Measurements from ENCODE around the gene ATF7.
"Not testable (repeated sequence)": the region's sequence is repeated elsewhere in the genome, so short reads cannot be mapped to it uniquely, and the experiment has no call there.

The ATF7 gene

DNA sequence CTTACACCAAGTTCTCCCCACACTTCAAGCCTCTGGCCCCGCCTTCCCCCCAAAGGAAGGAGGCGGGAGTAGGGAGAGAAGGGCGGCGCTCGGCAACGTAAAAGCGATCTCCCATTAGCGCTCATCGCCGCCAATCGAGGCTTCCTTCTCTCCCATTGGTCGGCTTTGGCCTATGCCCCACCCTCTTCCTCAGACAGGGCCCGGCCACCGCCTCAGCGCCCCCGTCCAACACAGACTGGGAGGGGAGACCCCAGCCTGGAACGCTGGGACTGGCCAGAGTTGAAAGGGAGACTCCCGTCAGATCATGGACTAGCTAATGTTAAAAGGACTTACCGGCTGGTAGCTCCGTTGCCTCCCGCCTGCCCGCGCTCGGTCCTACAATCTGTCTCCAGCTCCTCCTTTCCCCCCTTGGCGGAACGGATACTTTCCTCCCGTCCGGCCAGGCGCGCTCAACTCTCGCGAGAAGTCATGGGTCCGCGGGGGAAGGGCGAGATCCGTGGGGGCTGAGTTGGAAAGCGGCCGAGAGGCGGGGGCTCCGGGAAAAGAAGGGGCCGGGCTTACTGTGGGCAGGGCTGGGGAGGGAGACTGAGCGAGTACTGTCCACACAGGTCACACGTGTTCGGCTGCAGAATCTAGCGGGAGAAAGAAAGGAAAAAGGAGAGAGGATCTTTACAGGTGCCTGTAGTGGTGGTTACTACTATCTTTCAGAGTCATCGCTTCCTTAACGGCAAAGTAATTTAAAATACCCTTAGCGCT, at the start of gene ATF7:
Gene ATF7 (minus strand): TSS at position 437 of the 756 bp plus-strand sequence. CDS start 25,382 bp downstream, outside the sequence.
- DNase-seq (ENCODE audit: low read depth) = peak; percentile 94

DNA sequence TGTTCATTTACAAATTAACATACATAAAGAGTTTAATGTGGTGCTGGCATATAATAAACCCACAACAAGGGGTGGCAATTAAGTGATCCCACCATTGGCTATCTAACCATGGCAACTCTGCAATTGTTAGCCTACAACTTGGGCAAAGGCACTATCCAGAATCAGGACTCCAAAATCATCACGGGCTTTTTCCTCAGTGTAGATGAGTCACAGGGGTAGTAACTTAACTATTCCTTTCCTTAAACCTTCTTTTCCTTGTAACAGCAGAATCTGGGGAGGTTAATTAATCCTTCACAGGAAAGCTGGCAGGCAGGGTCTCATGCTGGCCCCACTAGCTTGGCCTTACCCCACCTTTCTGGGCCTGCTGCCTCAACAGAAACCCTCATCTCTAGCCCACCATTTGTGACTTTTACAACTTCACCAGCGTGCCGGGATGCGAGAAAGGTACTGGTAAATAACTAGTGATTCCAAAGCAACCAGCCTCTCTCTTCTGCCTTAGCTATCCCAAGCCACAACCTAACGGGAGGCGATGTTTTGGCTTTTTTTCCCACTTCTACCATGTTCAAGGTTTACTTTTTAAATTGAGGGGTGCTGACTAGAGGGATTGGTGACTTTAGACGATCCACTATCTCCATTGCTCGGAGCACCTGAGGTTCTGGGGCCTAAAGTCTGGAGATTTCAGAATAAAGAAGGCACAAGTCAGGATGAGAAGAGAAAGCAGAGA, 49.0 kb upstream of the ATF7 start:
- no peak for DNase-seq (ENCODE audit: low read depth)

DNA sequence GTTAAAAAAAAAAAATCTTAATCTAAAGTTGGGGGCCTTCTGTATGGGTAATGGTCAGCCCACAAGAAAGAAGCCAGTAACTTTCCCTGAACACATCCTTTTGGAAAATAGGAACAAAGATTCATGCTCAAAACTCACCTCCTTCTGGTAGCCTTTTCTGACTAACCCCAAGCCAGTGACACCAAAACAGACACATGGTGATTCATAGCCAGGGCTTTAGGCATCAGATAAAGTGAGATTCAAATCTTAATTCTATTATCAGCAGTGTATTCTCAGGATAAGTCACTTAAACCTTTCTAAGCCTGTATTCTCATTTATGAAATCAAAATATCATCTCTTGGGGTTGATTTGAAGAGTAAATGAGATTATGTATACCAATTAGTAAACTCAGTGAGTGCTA, 44.8 kb upstream of the ATF7 start:
- no peak for DNase-seq (ENCODE audit: low read depth)

DNA sequence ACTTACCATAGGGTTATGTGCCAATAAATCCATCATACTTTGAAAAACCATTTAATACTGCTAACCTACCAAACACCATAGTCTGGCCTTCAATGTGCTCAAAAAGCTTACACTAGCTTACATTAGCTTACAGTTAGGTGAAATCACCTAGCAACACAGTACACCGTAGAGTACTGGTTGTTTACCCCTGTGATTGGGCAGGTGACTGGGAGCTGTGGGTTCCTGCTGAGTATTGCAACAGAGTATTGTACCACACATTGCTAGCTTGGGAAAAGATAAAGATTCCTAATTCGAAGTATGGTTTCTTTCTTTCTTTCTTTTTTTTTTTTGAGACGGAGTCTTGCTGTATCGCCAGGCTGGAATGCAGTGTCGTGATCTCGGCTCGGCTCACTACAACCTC, 44.1 kb upstream of the ATF7 start:
- no peak for DNase-seq (ENCODE audit: low read depth)

DNA sequence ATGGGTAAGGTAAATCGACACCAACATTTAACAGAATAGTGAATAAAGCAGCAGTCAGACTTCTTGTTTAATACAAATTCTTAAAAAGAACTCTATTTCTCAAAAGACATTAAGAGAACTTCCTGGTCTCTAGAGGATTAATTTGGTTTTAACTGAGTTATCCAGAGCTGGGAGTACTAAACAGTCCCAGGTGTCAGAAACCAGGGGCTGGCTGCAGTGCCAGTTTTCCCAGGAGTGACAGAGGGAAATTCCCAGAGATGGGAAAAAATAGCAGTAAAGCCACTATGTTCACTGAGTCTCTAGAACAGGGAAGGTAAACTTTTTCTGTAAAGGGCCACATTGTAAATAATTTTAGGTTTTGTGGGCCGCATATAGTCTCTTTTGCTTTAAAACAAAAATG, 40.9 kb upstream of the ATF7 start:
- no peak for DNase-seq (ENCODE audit: low read depth)

DNA sequence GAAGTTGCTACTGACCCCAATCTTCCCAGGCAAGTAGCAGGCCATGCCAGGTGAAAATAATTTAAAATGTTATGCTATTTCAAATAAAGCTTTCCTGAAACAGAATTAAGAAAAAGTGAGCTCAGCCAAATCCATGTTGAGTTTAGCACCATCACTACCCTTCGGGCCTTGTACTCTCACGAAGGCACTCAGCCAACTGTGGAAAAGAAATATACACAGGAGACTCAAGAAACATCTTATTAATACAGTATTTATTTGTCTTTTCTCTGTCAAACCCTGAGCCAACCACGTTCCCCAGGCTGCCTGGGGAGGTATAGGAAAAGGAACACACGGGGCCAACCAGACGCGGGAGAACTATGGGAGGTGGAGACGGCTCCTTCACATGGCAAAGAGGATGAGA, 38.8 kb upstream of the ATF7 start:
- no peak for DNase-seq (ENCODE audit: low read depth)

DNA sequence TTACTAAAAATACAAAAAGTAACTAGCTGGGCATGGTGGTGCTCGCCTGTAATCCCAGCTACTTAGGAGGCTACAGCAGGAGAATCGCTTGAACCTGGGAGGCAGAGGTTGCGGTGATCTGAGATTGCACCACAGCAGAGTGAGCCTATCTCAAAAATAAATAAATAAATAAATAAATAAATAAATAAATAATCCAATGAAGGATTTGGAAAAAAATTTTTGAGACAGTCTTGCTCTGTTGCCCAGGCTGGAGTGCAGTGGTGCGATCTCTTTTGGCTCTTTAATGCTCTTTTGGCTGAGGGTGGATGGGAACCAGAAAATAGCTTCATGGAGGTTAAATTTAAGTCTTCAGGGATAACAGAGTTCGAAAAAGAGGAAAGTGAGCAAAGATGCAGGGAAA, 38.0 kb upstream of the ATF7 start:
- no peak for DNase-seq (ENCODE audit: low read depth)

DNA sequence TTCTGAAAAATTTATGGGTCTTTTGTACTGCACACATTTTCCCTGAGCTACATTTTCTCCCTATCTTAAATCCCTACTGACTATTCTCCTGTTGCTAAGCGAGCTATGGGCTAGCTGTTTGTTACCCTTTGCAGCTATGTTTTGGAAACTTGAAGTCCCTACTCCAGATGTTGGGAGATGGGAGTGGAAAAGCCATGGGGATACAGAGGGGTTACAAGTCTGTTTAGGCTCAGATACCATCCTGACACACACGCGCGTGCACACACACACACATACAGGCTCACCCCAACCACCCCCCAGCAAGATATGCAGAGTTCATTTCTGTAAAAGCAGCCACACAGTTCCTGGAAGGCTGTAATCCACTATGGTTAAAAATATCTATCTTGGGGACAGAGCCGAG, 33.9 kb upstream of the ATF7 start:
- DNase-seq (ENCODE audit: low read depth) = no peak

DNA sequence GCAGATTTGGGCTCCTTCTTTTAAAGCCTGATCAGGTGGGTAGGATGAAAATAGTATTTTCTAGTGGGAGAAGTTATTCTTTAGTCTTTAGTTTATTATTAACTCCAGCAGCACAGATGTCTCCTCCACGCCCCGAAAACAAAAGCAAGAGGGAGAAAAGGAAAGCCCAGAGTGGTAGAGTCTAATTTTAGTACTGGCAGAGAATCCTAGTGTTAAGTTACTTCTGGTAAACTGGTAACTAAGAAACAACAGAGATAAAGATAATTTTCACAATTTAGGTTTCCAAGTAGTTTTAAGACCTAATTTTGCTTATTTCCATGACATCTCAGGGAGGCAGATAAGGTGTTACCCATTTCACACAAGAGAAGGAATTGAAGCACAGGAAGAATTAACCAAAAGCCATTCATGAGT, 33.4 kb upstream of the ATF7 start:
- no peak for DNase-seq (ENCODE audit: low read depth)

DNA sequence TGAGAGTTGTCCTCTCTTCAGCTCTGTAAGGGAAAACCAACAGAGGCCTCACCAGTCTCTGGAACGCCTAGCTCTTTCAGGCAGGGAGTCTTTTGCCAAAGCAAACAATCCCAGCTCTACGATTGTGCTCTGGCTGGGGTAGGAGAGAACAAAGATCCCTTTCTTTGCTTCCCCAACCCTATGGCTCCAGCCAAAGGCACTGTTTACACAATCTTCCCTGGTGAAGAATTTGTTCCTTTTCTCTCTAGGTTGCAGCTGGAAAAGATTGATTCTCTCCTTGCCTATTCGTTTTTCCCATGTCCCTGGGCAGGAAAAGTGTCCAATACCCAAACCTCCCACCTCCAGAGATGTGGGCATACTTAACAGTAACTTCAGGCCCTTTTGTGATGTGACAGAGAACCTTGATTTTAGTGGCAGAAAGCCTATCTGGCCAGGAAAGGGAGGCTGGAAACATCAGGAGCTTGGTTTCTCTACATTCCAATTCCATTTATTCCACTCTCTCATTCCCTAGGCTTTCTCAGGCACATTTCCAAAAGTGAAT, 32.9 kb upstream of the ATF7 start:
- DNase-seq (ENCODE audit: low read depth) = no peak

DNA sequence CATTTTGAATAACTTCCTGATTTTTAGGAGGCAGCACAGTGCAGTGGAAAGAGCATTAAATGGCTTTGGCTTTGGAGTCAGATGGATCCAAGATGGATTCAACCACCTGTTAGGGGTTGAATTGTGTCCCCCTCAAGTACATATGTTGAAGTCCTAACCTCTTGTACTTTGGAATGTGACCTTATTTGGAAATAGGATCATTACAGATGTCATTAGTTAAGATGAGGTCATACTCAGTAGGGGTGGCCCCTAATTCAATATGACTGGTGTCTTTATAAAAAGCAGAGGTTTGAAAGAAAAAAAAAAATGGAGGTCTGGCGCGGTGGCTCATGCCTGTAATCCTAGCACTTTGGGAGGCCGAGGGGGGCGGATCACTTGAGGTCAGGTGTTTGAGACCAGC, 30.9 kb upstream of the ATF7 start:
- DNase-seq (ENCODE audit: low read depth) = no peak

DNA sequence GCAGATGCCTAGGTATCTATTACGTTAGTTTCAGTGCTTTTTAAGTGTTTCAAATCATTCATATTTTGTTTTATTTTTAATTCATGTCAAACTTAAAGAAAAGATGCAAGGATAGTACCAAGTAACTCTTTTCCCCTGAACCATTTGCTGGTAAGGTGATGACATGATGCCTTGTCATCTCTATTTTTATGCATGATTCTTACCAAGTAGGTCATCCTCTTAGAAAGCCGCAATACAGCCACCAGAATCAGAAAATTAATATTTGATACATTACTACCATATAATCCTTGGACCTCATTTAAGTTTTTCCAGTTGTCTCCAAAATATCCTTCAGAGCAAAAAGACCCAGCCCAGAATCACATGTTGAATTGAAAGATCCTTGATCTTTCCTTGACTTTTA, 27.4 kb upstream of the ATF7 start:
- DNase-seq (ENCODE audit: low read depth) = no peak

DNA sequence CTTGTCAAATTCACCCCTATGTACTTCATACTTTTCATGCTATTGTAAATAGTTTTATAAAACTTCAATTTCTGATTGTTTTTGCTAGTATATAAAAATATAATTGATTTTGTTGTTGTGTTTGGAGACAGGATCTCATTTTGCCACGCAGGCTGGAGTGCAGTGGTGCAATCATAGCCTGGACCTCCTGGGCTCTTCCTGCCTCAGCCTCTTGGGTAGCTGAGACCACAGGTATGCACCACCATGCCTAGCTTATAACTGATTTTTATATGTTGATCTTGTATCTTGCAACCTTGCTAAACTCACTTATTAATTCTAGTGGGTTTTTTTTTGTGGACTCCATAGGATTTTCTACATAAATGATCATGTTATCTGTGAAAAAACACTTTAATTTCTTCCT, 26.2 kb upstream of the ATF7 start:
- no peak for DNase-seq (ENCODE audit: low read depth)

DNA sequence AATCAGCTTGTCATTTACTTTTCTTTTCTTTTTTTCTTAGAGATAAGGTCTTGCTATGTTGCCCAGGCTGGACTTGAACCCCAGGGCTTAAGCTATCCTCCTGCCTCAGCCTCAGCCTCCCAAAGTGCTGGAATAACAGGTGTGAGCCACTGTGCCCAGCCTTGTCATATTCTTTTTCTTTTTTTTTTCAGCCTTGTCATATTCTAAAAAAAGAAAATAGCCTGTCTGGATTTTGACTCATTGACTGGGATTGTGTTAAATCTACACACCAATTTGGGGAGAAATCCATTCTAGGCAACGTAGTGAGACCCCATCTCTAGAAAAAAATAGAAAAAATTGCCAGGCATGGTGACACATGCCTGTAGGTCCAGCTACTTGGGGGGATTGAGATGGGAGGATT, 25.6 kb upstream of the ATF7 start:
- DNase-seq (ENCODE audit: low read depth) = no peak

DNA sequence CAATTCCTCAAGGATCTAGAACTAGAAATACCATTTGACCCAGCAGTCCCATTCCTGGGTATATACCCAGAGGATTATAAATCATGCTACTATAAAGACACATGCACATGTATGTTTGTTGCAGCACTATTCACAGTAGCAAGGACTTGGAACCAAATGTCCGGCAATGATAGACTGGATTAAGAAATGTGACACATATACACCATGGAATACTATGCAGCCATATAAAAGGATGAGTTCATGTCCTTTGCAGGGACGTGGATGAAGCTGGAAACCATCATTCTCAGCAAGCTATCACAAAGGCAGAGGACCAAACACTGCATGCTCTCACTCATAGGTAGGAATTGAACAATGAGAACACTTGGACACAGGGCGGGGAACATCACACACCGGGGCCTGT, 20.1 kb upstream of the ATF7 start:
- not testable (repeated sequence) for DNase-seq (ENCODE audit: low read depth)

DNA sequence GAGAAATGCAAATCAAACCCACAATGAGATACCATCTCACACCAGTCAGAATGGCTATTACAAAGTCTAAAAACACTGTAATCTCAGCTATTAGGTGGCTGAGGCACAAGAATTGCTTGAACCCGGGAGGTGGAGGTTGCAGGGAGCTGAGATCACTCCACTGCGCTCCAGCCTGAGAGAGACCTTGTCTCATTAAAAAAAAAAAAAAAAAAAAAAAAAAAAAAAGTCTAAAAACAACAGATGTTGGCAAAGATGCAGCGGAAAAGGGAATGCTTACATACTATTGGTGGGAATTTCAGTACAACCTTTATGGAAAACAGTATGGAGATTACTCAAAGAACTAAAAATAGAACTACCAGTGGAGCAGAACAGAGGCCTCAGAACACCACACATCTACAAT, 19.0 kb upstream of the ATF7 start:
- no peak for DNase-seq (ENCODE audit: low read depth)

DNA sequence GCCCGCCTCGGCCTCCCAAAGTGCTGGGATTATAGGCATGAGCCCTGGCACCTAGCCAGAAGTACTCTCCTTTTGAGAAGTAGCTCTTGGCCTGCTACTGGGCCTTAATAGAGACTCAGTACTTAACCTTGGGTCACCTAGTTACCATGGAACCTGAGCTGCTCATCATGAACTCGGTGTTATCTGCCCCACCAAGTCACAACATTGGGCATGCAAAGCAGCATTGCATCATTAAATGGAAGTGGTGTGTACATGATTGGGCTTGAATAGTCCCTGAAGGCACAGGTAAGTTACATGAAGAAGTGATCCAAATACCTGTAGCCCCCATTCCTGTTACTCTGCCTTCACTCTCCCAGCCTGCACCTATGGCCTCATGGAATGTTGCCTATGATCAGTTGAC, 18.0 kb upstream of the ATF7 start:
- no peak for DNase-seq (ENCODE audit: low read depth)

DNA sequence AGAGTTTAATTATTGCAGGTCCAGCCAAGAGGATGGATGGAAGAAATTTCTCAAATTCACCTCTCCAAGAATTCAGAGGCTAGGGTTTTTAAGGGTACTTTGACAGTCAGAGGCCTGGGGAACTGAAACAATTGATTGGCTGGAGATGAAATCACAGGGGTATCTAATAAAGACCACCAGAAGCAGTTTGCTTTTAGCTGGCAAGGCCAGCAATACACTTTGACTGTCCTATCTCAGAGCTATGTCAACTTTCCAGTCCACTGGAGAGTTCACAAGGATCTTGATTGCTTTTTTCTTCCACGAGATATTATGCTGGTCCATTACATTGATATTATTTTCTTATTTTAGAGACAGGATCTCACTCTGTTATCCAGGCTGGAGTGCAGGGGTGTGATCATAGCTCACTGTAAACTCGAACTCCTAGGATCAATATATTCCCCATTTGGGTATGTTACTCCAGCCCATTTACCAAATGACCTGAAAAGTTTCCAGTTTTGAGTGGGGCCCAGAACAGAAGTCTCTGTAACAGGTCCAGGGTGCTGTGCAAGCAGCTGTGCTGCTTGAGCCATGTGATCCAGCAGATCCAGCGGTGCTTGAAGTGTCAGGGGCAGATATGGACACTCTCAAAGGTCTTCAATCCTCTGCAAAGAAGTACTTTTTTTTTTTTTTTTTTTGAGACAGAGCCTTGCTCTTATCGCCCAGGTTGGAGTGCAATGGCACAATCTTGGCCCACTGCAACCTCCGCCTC, 17.2 kb upstream of the ATF7 start:
- DNase-seq (ENCODE audit: low read depth) = no peak

DNA sequence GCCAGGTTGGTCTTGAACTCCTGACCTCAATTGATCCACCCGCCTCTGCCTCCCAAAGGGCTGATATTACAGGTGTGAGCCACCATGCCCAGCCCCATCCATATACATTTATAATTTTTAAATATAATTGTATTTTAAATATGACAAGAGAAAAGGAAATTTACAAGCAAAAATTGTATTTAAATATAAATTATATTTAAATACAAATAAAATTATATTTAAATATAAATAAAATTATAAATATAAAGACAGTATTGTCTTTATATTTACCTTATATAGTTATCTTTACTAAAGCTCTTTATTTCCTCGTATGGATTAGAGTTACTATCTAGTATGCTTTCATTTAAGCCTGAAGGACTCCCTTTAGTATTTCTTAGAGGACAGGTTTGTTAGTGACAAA, 11.9 kb upstream of the ATF7 start:
- DNase-seq (ENCODE audit: low read depth) = no peak

DNA sequence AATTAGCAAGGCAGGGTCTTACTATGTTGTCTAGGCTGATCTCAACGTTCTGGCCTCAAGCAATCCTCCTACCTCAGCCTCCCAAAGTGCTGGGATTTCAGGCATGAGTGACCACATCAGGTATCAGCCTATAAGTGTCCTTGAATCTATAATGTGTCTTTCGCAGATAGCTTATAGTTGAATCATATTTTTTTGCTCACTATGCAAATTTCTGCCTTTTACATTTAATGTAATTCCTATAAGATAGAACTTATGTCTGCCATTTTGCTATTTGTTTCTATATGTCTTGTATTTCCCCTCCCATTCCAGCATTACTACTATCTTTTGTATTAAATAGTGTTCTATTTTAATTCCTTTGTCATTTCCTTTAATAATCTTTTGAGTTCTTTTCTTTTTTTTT, 10.5 kb upstream of the ATF7 start:
- DNase-seq (ENCODE audit: low read depth) = no peak

DNA sequence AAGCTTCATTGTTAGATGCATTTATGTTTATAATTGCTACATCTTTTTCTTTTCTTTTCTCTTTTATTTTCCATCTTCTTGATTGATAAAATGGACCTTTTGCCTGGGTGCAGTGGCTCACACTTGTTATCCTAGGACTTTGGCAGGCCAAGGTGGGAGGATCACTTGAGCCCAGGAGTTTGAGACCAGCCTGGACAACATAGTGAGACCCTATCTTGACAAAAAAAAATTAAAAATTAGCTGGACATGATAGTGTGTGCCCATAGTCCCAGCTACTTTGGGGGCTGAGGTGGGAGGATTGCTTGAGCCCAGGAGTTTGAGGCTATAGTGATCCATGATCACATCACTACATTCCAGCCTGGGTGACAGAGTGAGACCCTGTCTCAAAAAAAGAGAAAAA, 9.5 kb upstream of the ATF7 start:
- not testable (repeated sequence) for DNase-seq (ENCODE audit: low read depth)

DNA sequence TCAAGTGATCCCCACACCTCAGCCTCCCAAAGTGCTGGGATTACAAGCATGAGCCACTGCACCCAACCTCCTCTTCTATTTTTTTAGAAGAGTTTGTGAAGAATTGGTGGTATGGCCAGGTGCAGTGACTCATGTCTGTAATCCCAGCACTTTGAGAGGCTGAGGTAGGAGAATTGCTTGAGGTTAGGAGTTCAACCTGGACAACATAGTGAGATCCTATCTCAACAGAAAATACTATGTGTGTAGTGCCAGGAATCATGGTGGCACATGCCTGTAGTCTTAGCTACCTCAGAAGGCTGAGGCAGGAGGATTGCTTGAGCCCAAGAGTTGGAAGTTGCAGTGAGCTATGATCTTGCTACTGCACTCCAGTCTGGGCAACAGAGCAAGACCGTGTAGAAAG, 5.5 kb upstream of the ATF7 start:
- DNase-seq (ENCODE audit: low read depth) = no peak

DNA sequence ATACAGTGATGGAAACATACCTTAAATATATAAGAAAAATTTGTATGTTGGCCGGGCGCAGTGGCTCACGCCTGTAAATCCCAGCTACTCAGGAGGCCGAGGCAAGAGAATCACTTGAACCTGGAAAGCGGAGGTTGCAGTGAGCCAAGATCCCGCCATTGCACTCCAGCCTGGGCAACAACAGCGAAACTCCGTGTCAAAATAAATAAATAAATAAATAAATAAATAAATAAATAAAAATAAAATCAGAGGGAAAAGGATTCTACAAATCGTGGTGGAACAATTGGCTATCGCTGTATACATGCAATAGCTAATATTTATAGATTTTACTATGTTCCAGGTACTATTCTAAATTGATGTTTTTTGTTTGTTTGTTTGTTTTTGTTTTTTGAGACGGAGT, 1.7 kb upstream of the ATF7 start:
- no peak for DNase-seq (ENCODE audit: low read depth)
